Stimulated activated CD4-positive, alpha-beta T cell treated with anti-CD3 and anti-CD28 coated beads, Interleukin-1b, Interleukin-23, amount 100 ng/mL, for 48 hours (primary cell): ENCODE data around the gene GPR32.
"Not testable (repeated sequence)": the region's sequence is repeated elsewhere in the genome, so short reads cannot be mapped to it uniquely, and the experiment has no call there.

Experiments
- DNase-seq: peaks from one replicate; pipeline ENCODE4 v3.0.0-alpha.2; 2020

Gene GPR32

GRCh38 chr19:50804420-50805272, 34.4 kb downstream of the GPR32 start:
- peak; percentile 99 for DNase-seq

DNA sequence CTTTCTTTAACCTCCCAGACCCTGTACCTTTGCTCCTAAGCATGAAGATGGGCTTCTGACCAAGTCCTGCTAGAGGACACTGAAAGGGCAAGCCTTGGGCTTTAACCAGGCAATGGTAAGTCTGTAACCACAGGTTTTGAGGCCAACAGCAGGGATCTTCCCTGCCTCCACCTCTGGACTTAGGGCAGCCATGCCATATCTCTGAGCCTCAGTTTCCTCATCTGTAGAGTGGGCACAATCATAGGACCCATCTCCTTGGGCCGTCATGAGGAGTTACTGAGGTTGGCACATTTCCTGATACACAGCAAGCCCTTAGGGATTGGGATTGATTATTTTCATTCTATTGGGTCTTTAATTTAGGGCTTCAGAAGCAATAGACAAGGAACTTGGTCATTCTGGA, 38.6 kb downstream of the GPR32 start:
- DNase-seq: no peak

DNA sequence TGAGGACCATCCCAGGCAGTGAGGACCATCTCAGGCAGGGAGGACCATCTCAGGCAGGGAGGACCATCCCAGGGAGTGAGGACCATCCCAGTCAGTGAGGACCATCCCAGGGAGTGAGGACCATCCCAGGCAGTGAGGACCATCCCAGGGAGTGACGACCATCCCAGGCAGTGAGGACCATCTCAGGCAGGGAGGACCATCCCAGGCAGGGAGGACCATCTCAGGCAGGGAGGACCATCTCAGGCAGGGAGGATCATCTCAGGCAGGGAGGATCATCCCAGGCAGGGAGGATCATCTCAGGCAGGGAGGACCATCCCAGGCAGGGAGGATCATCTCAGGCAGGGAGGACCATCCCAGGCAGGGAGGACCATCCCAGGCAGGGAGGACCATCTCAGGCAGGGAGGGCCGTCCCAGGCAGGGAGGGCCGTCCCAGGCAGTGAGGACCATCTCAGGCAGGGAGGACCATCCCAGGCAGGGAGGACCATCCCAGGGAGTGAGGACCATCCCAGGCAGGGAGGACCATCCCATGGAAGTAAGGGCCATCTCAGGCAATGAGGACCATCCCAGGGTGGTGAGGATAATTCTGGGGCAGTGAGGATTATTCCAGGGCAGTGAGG, 41.5 kb downstream of the GPR32 start:
- not testable (repeated sequence) for DNase-seq

DNA sequence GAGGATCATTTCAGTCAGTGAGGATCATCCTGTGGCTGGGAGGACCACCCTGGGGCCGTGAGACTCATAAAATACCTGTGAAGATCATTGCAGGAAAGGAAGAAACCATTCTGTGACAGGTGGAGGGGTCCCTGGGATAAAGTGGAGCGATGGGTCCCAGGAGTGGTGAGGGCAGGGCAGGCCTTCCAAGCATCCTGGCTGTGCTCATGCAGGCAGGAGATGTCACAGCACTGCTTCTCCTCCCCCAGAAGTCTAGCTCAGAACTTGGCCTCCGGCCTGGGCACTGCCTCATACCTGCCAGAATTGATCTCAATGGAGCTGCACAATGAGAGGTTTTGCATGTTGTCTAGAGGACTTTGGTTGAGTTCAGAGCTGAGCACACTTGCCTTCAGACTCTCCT, 42.2 kb downstream of the GPR32 start:
- DNase-seq: no peak

DNA sequence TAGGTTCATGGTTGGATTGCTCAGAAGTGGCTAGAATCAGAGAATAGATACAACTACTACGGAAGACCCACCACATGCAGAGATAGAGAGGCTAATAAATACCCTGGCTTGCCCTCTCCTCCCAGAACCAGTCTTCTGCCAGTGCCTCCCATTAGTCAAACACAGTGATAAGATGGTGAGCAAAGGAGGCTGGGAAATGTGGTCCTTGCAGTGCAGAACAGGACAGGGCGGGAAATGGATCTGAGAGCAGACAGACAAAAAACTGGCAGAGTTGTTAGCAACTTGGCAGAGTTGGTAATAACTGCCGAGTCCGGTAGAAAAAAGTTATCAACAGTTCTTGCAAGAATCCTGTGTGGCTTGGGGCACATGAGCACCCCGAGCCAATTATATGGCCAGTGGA, 44.6 kb downstream of the GPR32 start:
- no peak for DNase-seq

DNA sequence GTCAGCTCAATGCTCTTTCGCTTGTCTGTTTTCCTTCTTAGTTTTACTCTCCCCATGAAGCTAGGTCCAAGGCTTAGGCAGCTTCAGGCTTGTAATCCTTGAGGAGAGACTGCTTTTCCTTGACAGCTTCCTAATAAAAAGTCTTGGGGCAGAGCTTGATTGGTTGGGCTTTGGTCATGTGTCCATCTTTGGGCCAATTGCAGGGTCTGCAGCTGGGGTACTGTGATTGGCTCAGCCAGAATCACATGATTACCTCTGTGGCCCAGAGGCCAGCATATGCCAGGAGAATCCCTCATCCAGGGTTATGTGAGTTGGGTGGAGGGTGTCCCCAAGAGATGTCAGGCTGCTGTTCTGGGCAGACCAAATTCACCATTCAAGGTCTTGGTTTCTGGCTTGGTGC, 45.2 kb downstream of the GPR32 start:
- no peak for DNase-seq

GRCh38 chr19:50817941-50818858, 47.9 kb downstream of the GPR32 start:
- DNase-seq: peak; percentile 58

DNA sequence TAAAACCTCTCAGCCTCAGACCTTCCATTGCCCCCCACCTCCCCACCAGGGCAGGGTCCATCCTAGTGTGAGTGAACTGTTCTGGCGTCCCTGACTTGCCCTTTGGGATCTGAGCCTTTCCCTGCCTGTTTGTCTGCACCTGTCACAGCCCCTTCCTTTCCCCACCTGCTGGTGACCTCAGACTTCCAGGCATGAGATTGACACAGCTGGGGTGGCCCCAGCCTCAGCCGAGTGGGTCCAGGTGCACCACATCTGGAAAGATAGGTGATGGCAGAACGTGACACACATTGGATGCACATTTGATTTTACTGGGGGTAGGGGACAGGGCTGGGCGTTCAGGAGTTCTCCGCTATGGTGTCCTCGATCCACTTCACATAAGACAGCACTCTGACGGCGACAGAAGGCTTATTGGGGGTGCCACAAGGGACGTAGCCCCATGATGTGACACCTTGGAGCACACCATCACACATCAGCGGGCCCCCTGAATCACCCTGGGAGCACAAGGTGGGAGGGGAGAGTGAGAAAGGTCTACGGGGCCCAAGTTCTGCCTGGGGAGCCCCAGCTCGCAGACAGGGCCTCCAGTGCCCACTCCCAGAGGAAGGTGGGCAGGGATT, 48.7 kb downstream of the GPR32 start:
- DNase-seq: no peak

- no peak for DNase-seq
Observed at GRCh38 chr19:50819636-50820035, 49.4 kb downstream of the GPR32 start.

DNA sequence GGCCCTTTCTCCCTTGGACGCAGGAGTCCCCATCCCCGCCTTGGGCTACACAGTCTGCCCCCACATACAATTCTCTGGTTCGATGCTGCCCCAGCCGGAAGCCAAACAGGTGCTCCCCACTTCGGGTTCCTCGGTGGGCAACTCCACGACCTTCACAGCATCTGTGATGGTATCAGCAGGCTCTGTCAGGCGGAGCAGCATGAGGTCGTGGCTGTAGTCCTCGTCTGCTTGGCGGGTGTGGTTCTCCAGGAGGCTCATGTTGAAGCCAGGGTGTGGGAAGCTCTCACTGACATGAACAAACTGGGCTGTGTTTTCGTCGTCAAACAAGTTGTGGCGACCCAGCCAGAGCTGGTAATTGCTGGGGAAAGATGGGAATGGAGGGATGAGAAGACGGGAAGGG, 49.8 kb downstream of the GPR32 start:
- DNase-seq: no peak

DNA sequence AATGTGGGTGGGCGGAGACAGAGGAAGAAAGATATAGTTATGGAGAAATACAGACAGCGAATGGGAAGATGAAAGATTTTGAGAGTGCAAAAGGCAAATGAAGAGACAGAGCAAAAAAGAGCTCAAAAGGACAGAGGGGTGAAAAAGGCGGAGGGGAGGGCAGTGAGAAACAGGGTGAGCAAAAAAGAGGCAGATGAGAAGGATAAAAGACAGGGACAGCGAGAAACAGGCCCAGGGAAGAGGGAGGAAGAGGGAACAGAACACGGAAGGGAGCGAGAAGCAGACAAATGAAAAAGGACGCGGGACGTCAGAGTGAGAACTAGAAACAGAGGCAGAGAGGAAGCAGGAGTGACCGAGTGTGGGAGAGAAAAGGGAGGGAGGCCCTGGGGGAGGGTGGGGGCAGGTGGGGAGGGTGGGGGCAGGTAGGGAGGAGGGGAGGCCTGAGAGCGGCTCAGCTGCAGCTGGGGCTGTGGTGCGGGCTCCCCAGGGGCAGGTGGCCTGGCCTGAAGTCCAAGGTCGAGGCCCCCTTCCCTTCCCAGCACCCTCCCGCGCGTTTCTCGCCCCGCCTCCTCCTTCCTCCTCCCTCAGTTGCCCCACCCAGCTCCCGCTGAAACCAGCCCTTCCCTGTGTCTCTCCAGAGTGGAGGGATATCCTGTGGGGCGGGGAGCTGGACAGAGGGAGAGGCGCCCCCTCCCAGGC, 50.4 kb downstream of the GPR32 start:
- DNase-seq: no peak

DNA sequence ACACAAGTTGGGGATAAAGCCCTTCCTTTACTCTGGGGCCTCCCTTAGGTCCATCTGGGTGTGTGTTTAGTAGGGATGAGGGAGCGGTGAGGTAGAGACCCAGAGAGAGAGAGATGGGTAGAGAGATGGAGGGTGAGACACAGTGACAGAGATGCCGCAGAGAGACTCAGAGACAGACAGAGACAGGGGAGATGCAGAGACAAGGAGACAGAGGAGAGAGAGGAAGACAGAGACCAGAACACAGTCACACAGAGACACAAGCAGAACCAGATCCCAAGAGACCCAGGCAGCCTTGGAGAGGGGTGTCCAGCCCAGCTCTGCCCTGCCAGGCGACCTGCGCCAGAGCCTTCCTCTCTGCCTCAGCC, 51.0 kb downstream of the GPR32 start:
- no peak for DNase-seq
